SK-N-SH (cell line): Measurements from ENCODE around the gene NTMT2.

Source experiments
- CTCF ChIP-seq: fragments of 200-600 bp; sonication (generic); IDR thresholded peaks from 2 replicates; pipeline ENCODE4 v1.6.1; 2017; ENCODE audit warnings: antibody characterized with exemption, mild to moderate bottlenecking, moderate library complexity
- EP300 ChIP-seq, 2 experiments: IDR thresholded peaks; 2 replicates each; pipeline versions ENCODE4 v1.4.0 to v1.6.1; 2012; ENCODE audit warnings: borderline replicate concordance in 1 of 2, low read depth in 1 of 2, low read length in 1 of 2
- JUND ChIP-seq: IDR thresholded peaks from 2 replicates; pipeline ENCODE4 v1.4.0; 2012
- NRF1 ChIP-seq: IDR thresholded peaks from 2 replicates; pipeline ENCODE4 v1.6.1; 2012; ENCODE audit warnings: low read depth, mild to moderate bottlenecking, low read length
- POLR2AphosphoS5 ChIP-seq: IDR thresholded peaks from 2 replicates; pipeline ENCODE4 v1.6.1; 2012; ENCODE audit warnings: low read depth, low read length
- RAD21 ChIP-seq: IDR thresholded peaks from 2 replicates; pipeline ENCODE4 v1.6.1; 2012; ENCODE audit warnings: mild to moderate bottlenecking, low read length
- TAF1 ChIP-seq: IDR thresholded peaks from 2 replicates; pipeline ENCODE4 v1.6.1; 2012; ENCODE audit warnings: low read depth, mild to moderate bottlenecking, low read length, moderate library complexity, borderline replicate concordance
- YY1 ChIP-seq: IDR thresholded peaks from 2 replicates; pipeline ENCODE4 v1.4.0; 2012; ENCODE audit warnings: low read depth, mild to moderate bottlenecking
- TF ChIP-seq, protein P1 (sequence below): IDR thresholded peaks from 2 replicates; pipeline ENCODE4 v1.4.0; 2012; ENCODE audit warnings: low read depth

DNA sequence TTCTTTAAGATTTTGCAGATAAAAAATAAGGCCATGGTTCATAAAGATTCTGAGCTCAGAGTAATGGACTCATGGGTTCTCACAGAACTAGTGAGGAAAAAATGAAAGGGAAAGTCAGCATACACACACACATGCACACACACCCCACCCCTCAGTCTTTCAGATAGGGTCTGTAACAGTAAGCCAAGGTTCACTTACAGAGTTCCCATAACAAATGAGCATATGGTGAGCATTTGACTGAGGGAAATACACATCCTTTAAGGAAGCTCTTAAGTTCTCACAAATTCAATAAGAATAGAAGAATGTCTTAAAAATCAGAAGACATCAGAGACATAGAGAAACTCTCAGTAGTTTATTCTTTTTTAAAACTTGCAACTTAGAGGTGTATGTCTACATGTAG is 57.9 kb downstream of the NTMT2 start:
- TF ChIP-seq CTCF (no peak), RAD21 (no peak), TAF1 (no peak), POLR2AphosphoS5 (no peak), JUND (no peak), YY1 (no peak), EP300 (IDR thresholded peaks at IDR 0.05; ENCODE audit: borderline replicate concordance in 1 of 2, low read depth in 1 of 2, low read length in 1 of 2) (no peak), NRF1 (no peak)
- TF ChIP-seq, protein P1, sequence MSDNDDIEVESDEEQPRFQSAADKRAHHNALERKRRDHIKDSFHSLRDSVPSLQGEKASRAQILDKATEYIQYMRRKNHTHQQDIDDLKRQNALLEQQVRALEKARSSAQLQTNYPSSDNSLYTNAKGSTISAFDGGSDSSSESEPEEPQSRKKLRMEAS: no peak
